HepG2 (cell line): ENCODE data around the gene KANSL3. TPM values are rescaled to one million over a fixed set of nuclear protein-coding genes. Genes with fewer than 3 reads are reported as not detected.
A peak's percentile ranks its signal among the peaks of the same experiment; 100 is the strongest.

Experiments
- DR1 ChIP-seq: sonication (generic); formaldehyde crosslinking; IDR thresholded peaks from 2 replicates; pipeline ENCODE4 v1.8.0; 2021; ENCODE audit warnings: mild to moderate bottlenecking, missing genetic modification reagents, inconsistent platforms
- FOXC1 ChIP-seq: sonication (generic); formaldehyde crosslinking; IDR thresholded peaks from 2 replicates; pipeline ENCODE4 v1.8.0; 2022; ENCODE audit warnings: mild to moderate bottlenecking, missing genetic modification reagents, borderline replicate concordance
- HDAC2 ChIP-seq: sonication (generic); formaldehyde crosslinking; IDR thresholded peaks from 2 replicates; pipeline ENCODE4 v1.4.0; 2020; ENCODE audit warnings: missing genetic modification reagents
- HOXA7 ChIP-seq: sonication (generic); formaldehyde crosslinking; IDR thresholded peaks from 2 replicates; pipeline ENCODE4 v1.8.1; 2022; ENCODE audit warnings: mild to moderate bottlenecking, missing genetic modification reagents, moderate library complexity
- NFE2L2 ChIP-seq: fragments of 150-350 bp; IDR thresholded peaks from 2 replicates; pipeline ENCODE4 v1.6.1; 2014; ENCODE audit warnings: low read length
- NFYC ChIP-seq: IDR thresholded peaks from 2 replicates; pipeline ENCODE4 v1.6.1; 2016; ENCODE audit warnings: missing genetic modification reagents, missing compliant biosample characterization
- POLR2AphosphoS2 ChIP-seq: IDR thresholded peaks from 2 replicates; pipeline ENCODE4 v1.6.1; 2011; ENCODE audit warnings: low read depth, low read length, improper control_type of control experiment
- PRDM4 ChIP-seq: sonication (generic); formaldehyde crosslinking; IDR thresholded peaks from 2 replicates; pipeline ENCODE4 v1.9.0; 2021; ENCODE audit warnings: missing genetic modification reagents, borderline replicate concordance
- PTBP1 ChIP-seq: fragments of 200-400 bp; formaldehyde crosslinking; IDR thresholded peaks from 2 replicates; pipeline ENCODE4 v1.6.1; 2018; ENCODE audit warnings: low read length, low read depth; ENCODE audit not compliant: poor library complexity, severe bottlenecking
- RARA ChIP-seq: IDR thresholded peaks from 2 replicates; pipeline ENCODE4 v1.6.1; 2016; ENCODE audit warnings: missing genetic modification reagents, missing compliant biosample characterization
- SP4 ChIP-seq: sonication (generic); formaldehyde crosslinking; IDR thresholded peaks from 2 replicates; pipeline ENCODE4 v1.8.1; 2023; ENCODE audit warnings: mild to moderate bottlenecking, missing genetic modification reagents
- SUZ12 ChIP-seq: fragments of 150-350 bp; IDR thresholded peaks from 2 replicates; pipeline ENCODE4 v1.6.1; 2014; ENCODE audit warnings: low read depth, low read length
- TCF12 ChIP-seq, 2 experiments: fragments of 450-650 bp in 1 of 2; sonication (generic) in 1 of 2; formaldehyde crosslinking in 1 of 2; IDR thresholded peaks; 2 replicates each; pipeline versions ENCODE4 v1.6.1 to v1.8.0; 2017 to 2022; ENCODE audit warnings: antibody characterized with exemption in 1 of 2, mild to moderate bottlenecking in 1 of 2, missing genetic modification reagents in 1 of 2, moderate library complexity in 1 of 2
- TEF ChIP-seq: sonication (generic); formaldehyde crosslinking; IDR thresholded peaks from 2 replicates; pipeline ENCODE4 v1.5.0; 2020; ENCODE audit warnings: missing genetic modification reagents
- ZBTB7B ChIP-seq: sonication (generic); formaldehyde crosslinking; IDR thresholded peaks from 2 replicates; pipeline ENCODE4 v1.4.0; 2020; ENCODE audit warnings: missing genetic modification reagents
- ZFP91 ChIP-seq: sonication (generic); formaldehyde crosslinking; IDR thresholded peaks from 2 replicates; pipeline ENCODE4 v1.9.0; 2022; ENCODE audit warnings: missing genetic modification reagents, mild to moderate bottlenecking, borderline replicate concordance
- ZNF251 ChIP-seq: sonication (generic); formaldehyde crosslinking; IDR thresholded peaks from 2 replicates; pipeline ENCODE4 v1.9.0; 2021; ENCODE audit warnings: mild to moderate bottlenecking, missing genetic modification reagents
- ZNF780A ChIP-seq: sonication (generic); formaldehyde crosslinking; IDR thresholded peaks from 2 replicates; pipeline ENCODE4 v1.8.0; 2022; ENCODE audit warnings: mild to moderate bottlenecking, missing genetic modification reagents, moderate library complexity
- polyA plus RNA-seq, 8 experiments: library from polyadenylated mRNA; depleted of rRNA in 3 of 8; stranded (reverse) in 7 of 8; unstranded in 1 of 8; fragments of >200 nt; fragmentation: Illumina TruSeq in 4 of 8; extraction: Trizol in 4 of 8; gene quantifications; 2 replicates each; pipeline versions ENCODE4 v1.2.1 to v1.2.3, GENCODE V29; 2011 to 2016; ENCODE audit warnings: low read depth in 4 of 8, missing spikeins in 1 of 8, mixed read lengths in 1 of 8; ENCODE audit not compliant: insufficient read depth in 1 of 8
- total RNA-seq, 5 experiments: library from RNA; depleted of rRNA; stranded (reverse); fragments of >200 nt; fragmentation: Illumina TruSeq; extraction: Trizol; gene quantifications; 2 replicates each; pipeline ENCODE4 v1.2.3, GENCODE V29; 2016; ENCODE audit warnings: low read depth in 1 of 5
- TF ChIP-seq, protein P1 (sequence below): sonication (generic); formaldehyde crosslinking; IDR thresholded peaks from 2 replicates; pipeline ENCODE4 v1.8.1; 2022; ENCODE audit warnings: low read depth, mild to moderate bottlenecking, missing genetic modification reagents
- TF ChIP-seq, protein P2 (sequence below): sonication (generic); formaldehyde crosslinking; IDR thresholded peaks from 2 replicates; pipeline ENCODE4 v1.4.0; 2020; ENCODE audit warnings: missing genetic modification reagents

KANSL3 gene
- total and polyA plus RNA-seq, 2 of the 13 experiments (the other 11 are each of a cell fraction or from before 2014, with no cell fraction given), result 20.8 to 37.3 TPM

DNA sequence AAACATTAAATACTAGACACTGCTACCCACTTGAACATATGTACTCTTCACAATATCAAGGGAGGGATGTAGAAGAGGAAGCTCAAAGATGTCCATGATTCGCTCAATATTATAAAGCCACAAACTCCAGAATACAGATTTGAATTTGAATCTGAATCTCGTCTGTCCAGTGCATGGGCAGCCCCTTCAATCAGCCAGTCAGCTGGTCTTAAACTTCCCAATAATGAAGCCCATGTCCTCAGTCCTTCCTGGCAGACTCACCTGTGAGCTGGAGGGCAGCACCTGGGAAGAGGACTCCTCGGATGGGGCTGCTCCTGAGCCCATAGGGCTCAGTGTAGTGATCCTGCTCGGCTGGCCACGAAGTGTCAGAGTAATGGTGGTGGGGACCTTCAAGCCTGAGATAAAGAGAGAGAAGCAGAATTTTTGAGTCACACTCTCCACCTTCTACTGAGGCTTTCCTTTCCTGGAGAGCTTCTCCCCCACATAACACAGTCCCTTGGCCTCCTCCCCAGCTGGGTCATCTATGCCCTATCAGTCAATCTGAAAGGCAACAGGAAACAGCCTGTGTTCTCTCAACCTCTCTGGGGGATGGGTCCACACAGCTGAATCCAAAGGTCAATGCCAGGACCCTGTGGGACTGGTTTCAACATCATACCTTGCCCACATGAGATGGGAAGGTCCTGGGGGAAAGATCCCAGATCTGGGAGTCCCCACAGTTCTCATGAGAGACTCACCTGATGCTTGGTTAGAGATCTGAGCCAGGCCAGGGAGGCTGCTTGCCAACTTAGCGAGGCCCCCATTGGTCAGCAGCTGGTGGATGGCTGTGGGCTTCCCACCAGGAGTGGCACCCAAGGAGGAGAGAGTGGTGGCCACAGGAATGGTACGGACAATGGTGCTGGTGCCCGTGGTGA, 36.5 kb downstream of the KANSL3 start (continued):
- TF ChIP-seq TEF (CRISPR knock-in tag) (no peak), POLR2AphosphoS2 (no peak), HOXA7 (CRISPR knock-in tag) (no peak), FOXC1 (peak; percentile 89; the same call in 1 of the 2 replicates), SUZ12 (no peak), ZNF780A (CRISPR knock-in tag) (no peak; the same call in 1 of the 2 replicates), DR1 (CRISPR knock-in tag) (no peak), ZFP91 (CRISPR knock-in tag) (peak; percentile 58), PTBP1 (no peak), TCF12 (IDR thresholded peaks at IDR 0.05) (no peak), TCF12 (CRISPR knock-in tag; IDR thresholded peaks at IDR 0.05) (no peak), PRDM4 (CRISPR knock-in tag) (no peak; the same call in 1 of the 2 replicates), NFE2L2 (no peak), HDAC2 (CRISPR knock-in tag) (peak; percentile 97), SP4 (peak; percentile 58), RARA (CRISPR knock-in tag) (peak; percentile 95), ZNF251 (CRISPR knock-in tag) (no peak), NFYC (CRISPR knock-in tag) (0 out of 2 replicates have a peak, but pooled peaks have one; percentile 18), ZBTB7B (CRISPR knock-in tag) (peak; percentile 94)
- TF ChIP-seq, protein P1, sequence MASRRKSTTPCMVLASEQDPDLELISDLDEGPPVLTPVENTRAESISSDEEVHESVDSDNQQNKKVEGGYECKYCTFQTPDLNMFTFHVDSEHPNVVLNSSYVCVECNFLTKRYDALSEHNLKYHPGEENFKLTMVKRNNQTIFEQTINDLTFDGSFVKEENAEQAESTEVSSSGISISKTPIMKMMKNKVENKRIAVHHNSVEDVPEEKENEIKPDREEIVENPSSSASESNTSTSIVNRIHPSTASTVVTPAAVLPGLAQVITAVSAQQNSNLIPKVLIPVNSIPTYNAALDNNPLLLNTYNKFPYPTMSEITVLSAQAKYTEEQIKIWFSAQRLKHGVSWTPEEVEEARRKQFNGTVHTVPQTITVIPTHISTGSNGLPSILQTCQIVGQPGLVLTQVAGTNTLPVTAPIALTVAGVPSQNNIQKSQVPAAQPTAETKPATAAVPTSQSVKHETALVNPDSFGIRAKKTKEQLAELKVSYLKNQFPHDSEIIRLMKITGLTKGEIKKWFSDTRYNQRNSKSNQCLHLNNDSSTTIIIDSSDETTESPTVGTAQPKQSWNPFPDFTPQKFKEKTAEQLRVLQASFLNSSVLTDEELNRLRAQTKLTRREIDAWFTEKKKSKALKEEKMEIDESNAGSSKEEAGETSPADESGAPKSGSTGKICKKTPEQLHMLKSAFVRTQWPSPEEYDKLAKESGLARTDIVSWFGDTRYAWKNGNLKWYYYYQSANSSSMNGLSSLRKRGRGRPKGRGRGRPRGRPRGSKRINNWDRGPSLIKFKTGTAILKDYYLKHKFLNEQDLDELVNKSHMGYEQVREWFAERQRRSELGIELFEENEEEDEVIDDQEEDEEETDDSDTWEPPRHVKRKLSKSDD (CRISPR knock-in tag), result no peak
- TF ChIP-seq, protein P2, sequence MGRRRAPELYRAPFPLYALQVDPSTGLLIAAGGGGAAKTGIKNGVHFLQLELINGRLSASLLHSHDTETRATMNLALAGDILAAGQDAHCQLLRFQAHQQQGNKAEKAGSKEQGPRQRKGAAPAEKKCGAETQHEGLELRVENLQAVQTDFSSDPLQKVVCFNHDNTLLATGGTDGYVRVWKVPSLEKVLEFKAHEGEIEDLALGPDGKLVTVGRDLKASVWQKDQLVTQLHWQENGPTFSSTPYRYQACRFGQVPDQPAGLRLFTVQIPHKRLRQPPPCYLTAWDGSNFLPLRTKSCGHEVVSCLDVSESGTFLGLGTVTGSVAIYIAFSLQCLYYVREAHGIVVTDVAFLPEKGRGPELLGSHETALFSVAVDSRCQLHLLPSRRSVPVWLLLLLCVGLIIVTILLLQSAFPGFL, result no peak
